DOHH2 (cell line): ENCODE results near the gene RIC8A.

Experiments used
- H3F3A ChIP-seq: fragments of 200-600 bp; sonication (generic), shearing (Covaris generic); 2 replicates; pipeline ENCODE4 v1.6.0; 2016; ENCODE audit warnings: antibody characterized with exemption, mild to moderate bottlenecking; ENCODE audit not compliant: control insufficient read depth, insufficient read depth
- H3K27ac ChIP-seq: fragments of 200-600 bp; sonication (generic); 2 replicates; pipeline ENCODE4 v1.5.1; 2014; ENCODE audit warnings: low read depth, mild to moderate bottlenecking, low read length, moderate library complexity
- H3K27me3 ChIP-seq: fragments of 200-600 bp; sonication (generic); 2 replicates; pipeline ENCODE4 v1.6.1; 2014; ENCODE audit warnings: mild to moderate bottlenecking, low read length, mixed read lengths; ENCODE audit not compliant: control insufficient read depth
- H3K36me3 ChIP-seq: fragments of 200-600 bp; sonication (generic); 2 replicates; pipeline ENCODE4 v1.6.1; 2014; ENCODE audit warnings: mild to moderate bottlenecking, low read length, moderate library complexity, mixed read lengths; ENCODE audit not compliant: control insufficient read depth
- H3K4me1 ChIP-seq: fragments of 200-600 bp; sonication (generic); 2 replicates; pipeline ENCODE4 v1.6.1; 2014; ENCODE audit warnings: mild to moderate bottlenecking, low read length, mixed read lengths; ENCODE audit not compliant: control insufficient read depth
- H3K4me2 ChIP-seq: fragments of 200-600 bp; sonication (generic); 2 replicates; pipeline ENCODE4 v1.6.0; 2014; ENCODE audit warnings: mild to moderate bottlenecking, low read length, moderate library complexity
- H3K4me3 ChIP-seq: fragments of 200-600 bp; sonication (generic); 2 replicates; pipeline ENCODE4 v1.5.1; 2014; ENCODE audit warnings: mild to moderate bottlenecking, low read length, mixed read lengths
- H3K79me2 ChIP-seq: fragments of 200-600 bp; sonication (generic); 2 replicates; pipeline ENCODE4 v1.6.1; 2014; ENCODE audit warnings: mild to moderate bottlenecking, low read length, mixed read lengths; ENCODE audit not compliant: control insufficient read depth
- H3K9me2 ChIP-seq: fragments of 200-600 bp; sonication (generic); replicated peaks from 2 replicates; pipeline ENCODE4 v1.6.1; 2014; ENCODE audit warnings: mild to moderate bottlenecking, low read length, mixed read lengths; ENCODE audit not compliant: control insufficient read depth
- H3K9me3 ChIP-seq: fragments of 200-600 bp; sonication (generic); 2 replicates; pipeline ENCODE4 v1.6.1; 2014; ENCODE audit warnings: antibody characterized with exemption, low read length, mixed read lengths; ENCODE audit not compliant: control insufficient read depth, insufficient read depth
- H4K20me1 ChIP-seq: fragments of 200-600 bp; sonication (generic); 2 replicates; pipeline ENCODE4 v1.6.0; 2014; ENCODE audit warnings: low read depth, mild to moderate bottlenecking, antibody characterized with exemption, low read length, moderate library complexity; ENCODE audit not compliant: control insufficient read depth, insufficient read depth
- EZH2phosphoT487 ChIP-seq: fragments of 200-600 bp; sonication (generic); IDR thresholded peaks from 2 replicates; pipeline ENCODE4 v1.6.1; 2017; ENCODE audit warnings: borderline replicate concordance, mild to moderate bottlenecking, antibody characterized with exemption, low read length, moderate library complexity, mixed read lengths
- TF ChIP-seq, protein P1 (sequence below): fragments of 200-600 bp; sonication (generic); IDR thresholded peaks from one replicate; pipeline ENCODE4 v1.5.1; 2014; ENCODE audit warnings: antibody characterized with exemption, mild to moderate bottlenecking, low read depth, low read length; ENCODE audit not compliant: poor library complexity, severe bottlenecking

The RIC8A gene

DNA sequence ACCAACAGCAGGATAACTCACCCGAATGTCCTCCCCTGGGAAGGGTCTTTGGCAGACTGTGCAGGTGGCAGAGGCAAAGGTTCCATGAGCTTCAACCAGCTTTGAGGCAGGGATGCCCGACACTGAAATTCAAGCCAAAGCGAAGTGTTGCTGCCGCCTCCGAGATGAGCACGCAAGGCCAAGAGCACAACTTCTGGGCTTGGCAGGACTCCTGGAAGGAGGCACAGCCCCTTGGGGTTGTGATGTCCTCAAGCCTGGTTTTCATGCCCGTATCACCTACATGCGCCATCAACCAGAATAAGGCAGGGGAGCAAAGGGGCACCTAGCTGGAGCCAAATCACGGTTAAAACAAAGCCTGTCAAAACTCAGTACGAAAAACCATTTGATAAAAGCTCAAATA, 22.9 kb downstream of the RIC8A start:
- Histone ChIP-seq H3K36me3 (no peaks in the 10 kb centered on the region), H3K4me1 (peaks cover 4% of the 10 kb centered on the region), H3K27ac (no peak overlapping the region), H3K27me3 (no peaks in the 10 kb centered on the region), H3K9me2 (no peaks in the 10 kb centered on the region), H3K79me2 (peaks cover 4% of the 10 kb centered on the region), H3K9me3 (no peaks in the 10 kb centered on the region), H4K20me1 (no peaks in the 10 kb centered on the region), H3K4me3 (no peak overlapping the region), H3F3A (no peaks in the 10 kb centered on the region), H3K4me2 (no peak overlapping the region)
- TF ChIP-seq EZH2phosphoT487: no peak
- TF ChIP-seq, protein P1, sequence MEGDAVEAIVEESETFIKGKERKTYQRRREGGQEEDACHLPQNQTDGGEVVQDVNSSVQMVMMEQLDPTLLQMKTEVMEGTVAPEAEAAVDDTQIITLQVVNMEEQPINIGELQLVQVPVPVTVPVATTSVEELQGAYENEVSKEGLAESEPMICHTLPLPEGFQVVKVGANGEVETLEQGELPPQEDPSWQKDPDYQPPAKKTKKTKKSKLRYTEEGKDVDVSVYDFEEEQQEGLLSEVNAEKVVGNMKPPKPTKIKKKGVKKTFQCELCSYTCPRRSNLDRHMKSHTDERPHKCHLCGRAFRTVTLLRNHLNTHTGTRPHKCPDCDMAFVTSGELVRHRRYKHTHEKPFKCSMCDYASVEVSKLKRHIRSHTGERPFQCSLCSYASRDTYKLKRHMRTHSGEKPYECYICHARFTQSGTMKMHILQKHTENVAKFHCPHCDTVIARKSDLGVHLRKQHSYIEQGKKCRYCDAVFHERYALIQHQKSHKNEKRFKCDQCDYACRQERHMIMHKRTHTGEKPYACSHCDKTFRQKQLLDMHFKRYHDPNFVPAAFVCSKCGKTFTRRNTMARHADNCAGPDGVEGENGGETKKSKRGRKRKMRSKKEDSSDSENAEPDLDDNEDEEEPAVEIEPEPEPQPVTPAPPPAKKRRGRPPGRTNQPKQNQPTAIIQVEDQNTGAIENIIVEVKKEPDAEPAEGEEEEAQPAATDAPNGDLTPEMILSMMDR: no peak

DNA sequence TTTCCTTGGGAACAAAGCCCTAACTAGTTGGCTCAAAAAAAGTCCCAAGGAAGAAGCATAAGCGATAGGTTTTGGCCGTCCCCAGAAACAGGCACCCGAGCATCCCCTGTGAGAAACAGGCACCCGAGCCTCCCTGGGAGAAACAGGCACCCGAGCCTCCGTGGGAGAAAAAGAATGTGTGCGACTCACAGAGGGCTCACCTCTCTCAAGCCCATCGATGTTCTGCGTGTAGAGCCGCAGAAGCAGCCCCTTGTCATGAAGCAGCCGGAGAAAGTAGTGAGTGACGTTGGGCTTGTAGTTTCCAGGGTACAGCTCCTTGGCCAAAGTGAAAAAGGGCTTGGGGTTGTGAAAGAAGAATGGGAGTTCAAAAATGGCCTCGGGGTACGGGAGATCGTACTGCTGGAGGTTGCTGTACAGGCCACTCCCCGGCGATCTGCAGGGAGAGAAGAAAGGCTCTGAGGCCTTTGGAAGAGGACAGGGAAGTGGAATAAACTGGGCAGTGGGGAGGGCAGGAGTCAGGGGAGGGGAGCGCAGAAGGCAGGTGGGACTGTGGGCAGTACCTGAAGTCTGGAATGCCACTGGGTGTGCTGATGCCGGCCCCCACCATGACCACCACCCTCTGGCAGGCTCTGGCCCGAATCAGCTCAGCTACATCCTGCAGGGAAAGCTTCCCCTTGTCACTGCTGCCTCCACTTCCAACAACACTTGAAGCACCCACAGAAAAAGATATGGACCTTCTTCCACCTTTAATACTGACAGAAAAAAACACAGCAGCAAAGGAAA, 25.5 kb downstream of the RIC8A start:
- peaks cover 22% of the 10 kb centered on the region for H3K79me2 ChIP-seq
- H4K20me1 ChIP-seq: no peaks in the 10 kb centered on the region
- peaks cover 5% of the 10 kb centered on the region for H3K36me3 ChIP-seq
- H3F3A ChIP-seq: peaks cover 3% of the 10 kb centered on the region; the same call in 1 of the 2 replicates
- H3K27ac ChIP-seq: no peak overlapping the region
- no peak overlapping the region for H3K4me2 ChIP-seq
- no peak overlapping the region for H3K4me3 ChIP-seq
- H3K9me3 ChIP-seq: no peaks in the 10 kb centered on the region
- no peaks in the 10 kb centered on the region for H3K9me2 ChIP-seq
- TF ChIP-seq EZH2phosphoT487: no peak
- TF ChIP-seq, protein P1: no peak
- no peaks in the 10 kb centered on the region for H3K27me3 ChIP-seq
- H3K4me1 ChIP-seq: peaks cover 12% of the 10 kb centered on the region

DNA sequence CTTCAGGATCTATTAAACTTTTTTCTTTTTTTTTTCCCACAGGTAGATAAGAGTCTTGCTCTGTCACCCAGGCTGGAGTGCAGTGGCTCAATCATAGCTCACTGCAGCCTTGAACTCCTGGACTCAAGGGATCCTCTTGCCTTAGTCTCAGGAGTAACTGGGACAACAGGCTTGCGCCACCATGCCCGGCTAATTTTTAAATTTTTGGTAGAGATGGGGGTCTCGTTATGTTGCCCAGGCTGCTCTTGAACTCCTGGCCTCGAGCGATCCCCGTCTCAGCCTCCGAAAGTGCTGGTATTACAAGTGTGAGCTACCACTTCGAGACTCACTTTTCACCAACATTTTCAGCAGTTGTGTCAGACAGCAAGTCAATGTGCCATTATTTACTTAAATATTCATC, 27.7 kb downstream of the RIC8A start:
- H3K36me3 ChIP-seq: peaks cover 22% of the 10 kb centered on the region
- H3K79me2 ChIP-seq: peaks cover 44% of the 10 kb centered on the region
- peak overlapping the region; percentile 96 for H3K4me2 ChIP-seq
- peaks cover 3% of the 10 kb centered on the region; the same call in 1 of the 2 replicates for H3F3A ChIP-seq
- peaks cover 20% of the 10 kb centered on the region for H3K4me1 ChIP-seq
- no peaks in the 10 kb centered on the region for H3K9me2 ChIP-seq
- TF ChIP-seq, protein P1: no peak
- no peak for TF ChIP-seq EZH2phosphoT487
- H3K27me3 ChIP-seq: no peaks in the 10 kb centered on the region
- no peaks in the 10 kb centered on the region for H4K20me1 ChIP-seq
- no peak overlapping the region for H3K27ac ChIP-seq
- no peaks in the 10 kb centered on the region for H3K9me3 ChIP-seq
- H3K4me3 ChIP-seq: peak overlapping the region; percentile 72
